ENCODE results near the gene PLAC8L1.
"Not testable (repeated sequence)": the region's sequence is repeated elsewhere in the genome, so short reads cannot be mapped to it uniquely, and the experiment has no call there.

PLAC8L1 gene, protein sequence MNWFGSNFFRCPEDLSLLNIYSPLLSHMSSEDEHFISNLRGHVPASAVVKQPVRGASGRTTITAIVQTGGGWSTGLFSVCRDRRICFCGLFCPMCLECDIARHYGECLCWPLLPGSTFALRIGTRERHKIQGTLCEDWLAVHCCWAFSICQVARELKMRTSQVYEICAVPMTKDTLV

DNA sequence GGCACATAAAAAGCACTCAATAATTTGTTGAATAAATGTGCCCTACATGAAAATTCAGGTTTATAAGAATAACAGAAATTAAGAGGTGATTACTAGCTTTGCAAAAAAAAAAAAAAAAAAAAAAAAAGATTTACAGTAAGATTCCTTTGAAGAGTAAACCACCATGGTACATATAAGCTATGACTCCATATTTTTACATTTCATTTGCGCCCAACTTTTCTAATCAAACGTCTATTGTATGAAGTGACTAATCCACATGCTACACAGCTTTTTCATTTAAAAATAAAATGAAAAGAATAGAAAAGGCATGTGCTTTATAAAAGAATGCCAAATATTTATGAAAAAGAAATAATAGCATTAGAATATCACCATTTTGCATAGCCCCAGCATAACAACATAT lies at the start of gene PLAC8L1:
PLAC8L1 (minus strand) TSS at position 101 of the 400 bp plus-strand sequence. CDS start 1,266 bp downstream, outside the sequence.
- no peak for DNase-seq (ENCODE audit: low read depth in 2 of 2)

DNA sequence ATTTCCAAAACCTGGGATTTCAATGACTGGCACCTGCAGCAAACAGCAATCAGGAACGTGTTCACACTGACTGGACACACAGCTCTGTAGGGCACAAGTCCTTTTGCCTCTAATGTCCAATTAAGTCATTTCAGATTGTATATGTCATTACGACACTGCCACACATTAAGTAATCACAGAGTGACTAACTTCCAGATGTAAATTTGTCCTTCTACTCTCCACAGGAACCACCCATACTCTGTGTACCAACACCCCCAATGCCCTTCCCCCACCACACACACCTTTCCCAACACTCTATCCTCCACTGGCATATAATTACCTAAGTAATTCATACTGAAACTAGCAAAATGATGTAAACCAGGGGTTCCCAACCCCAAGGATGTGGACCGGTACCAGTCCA lies 46.6 kb upstream of the PLAC8L1 start:
- DNase-seq (ENCODE audit: low read depth in 2 of 2) = no peak

DNA sequence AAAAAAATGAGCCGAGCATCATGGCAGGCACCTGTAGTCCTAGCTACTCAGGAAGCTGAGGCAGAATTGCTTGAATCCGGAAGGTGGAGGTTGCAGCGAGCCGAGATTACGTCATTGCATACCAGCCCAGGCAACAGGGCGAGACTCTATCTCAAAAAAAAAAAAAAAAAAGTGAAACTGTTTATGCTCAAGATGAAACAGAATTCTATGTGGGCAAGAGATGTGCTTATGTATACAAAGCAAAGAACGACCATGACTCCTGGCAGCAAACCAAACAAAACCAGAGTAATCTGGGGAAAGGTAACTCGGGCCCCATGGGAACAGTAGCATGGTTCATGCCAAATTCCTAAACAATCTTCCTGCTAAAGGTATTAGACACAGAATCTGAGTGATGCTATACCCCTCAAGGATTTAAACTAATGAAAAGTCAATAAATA lies 32.6 kb upstream of the PLAC8L1 start:
- no peak for DNase-seq (ENCODE audit: low read depth in 2 of 2)

DNA sequence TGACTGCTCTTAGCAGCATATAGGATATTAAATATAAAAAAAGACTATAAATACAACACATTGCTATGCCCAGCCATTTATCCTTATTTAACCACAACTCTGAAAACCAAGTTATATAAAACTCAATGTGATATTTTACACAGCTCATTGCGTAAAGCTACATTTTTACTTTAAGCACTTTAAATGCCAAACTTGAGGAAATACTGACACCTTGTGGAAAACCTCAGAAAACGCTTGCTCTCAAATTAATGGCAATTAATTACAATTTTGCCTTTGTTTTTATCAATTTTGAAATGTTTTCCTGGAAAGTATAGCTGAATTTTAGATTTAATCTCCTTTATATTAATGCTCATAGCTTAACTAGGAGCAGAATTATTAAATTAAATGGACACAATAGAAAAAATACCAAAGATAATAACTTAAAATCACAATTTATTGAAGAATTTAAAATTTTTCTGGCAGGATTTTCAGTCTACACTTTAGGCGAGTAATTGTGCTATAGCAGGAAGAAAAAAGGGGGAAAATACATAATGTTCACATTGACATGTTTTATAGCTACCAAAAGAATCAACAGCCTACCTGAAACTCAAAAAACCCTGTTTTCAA lies 25.2 kb upstream of the PLAC8L1 start:
- DNase-seq (ENCODE audit: low read depth in 2 of 2) = no peak

DNA sequence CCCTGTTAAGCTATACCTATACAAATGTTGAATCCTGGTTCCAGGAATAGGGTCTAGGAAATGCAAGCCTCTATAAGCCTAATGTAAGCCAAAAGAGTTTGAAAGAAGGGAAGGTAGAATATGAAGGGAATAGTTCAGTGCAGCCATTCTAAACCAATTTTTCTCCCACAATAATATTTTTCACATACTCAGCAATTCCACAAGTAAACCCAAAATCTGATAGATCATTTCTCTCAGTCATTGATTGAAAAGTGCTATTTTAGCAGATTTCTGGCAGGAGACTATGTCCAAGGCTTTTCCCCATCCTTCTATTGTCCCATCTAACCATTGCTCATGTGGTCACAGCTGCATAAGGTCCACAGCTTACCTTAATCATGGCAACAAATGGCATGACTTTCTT lies 20.7 kb upstream of the PLAC8L1 start:
- DNase-seq (ENCODE audit: low read depth in 2 of 2) = no peak

DNA sequence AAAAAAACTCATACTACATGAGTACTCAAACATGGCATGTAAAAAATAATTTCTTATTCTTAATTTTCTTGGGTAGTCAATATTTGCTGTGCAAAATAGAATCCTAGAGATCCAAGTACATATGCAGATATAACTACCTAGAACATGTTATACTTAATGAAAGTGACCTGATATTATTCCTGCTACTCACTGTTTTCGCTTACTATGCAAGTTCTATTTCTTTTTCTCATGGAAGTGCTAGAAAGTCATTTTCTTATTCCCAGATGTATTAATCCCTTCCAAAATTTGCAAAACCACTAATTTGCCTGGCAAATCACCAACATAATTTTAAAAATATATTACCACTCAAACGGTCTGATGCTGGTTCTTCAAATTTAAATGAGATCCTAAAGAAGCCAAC lies 19.2 kb upstream of the PLAC8L1 start:
- no peak for DNase-seq (ENCODE audit: low read depth in 2 of 2)

DNA sequence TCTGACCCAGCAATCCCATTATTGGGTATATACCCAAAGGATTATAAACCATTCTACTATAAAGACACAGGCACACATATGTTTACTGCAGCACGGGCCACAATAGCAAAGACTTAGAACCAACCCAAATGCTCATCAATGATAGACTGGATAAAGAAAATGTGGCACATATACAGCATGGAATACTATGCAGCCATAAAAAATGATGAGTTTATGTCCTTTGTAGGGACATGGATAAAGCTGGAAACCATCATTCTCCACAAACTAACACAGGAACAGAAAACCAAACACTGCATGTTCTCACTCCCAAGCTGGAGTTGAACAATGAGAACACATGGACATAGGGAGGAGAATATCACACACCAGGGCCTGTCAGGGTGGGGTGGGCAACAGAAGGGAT lies 16.1 kb upstream of the PLAC8L1 start:
- DNase-seq (ENCODE audit: low read depth in 2 of 2) = not testable (repeated sequence)

DNA sequence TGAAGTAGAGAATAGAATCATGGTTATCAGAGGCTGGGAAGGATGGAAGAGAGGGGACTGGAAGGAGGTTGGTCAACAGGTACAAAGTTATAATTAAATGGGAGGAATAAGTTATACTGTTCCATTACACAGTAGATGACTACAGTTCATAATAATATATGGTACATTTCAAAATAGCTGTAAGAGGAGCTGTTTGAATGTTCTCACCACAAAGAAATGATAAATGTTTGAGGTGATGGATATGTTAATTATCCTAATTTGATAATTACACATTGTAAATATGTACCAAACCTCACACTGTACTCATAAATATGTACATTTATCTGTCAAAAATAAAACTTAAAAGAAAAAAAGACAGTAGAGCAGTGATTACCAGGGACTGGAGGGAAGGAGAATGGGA lies 12.9 kb upstream of the PLAC8L1 start:
- DNase-seq (ENCODE audit: low read depth in 2 of 2) = no peak

DNA sequence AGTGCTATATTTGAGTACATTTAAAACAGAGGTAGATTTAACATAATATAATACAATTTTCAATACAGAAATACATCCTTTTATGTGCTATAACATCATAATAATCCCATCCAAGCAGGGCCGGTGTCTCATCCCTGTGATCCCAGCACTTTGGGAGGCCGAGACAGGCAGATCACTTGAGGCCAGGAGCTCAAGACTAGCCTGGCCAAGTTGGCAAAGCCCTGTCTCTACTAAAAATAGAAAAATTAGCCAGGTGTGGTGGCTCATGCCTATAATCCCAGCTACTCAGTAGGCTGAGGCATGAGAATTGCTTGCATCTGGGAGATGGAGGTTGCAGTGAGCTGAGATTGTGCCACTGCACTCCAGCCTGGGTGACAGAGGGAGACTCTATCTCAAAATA lies 11.8 kb upstream of the PLAC8L1 start:
- not testable (repeated sequence) for DNase-seq (ENCODE audit: low read depth in 2 of 2)

DNA sequence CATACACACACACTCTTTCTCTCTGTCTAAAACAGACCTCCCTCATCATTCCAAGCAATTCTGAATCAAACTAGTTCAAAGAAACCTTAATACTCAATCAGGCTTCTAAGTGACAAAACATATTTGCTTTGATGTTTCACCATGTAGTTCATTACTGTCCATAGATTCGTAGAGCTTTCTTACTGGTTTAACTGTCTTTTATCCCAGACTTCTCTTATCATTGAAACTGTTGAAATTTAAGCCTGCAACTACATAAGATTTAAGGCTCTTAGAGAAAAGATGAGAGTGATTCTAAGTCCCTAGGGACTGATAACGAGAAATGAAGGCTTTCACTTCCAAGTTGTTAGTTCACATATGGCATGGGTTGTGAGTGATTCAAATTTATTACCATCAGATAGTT lies 11.0 kb upstream of the PLAC8L1 start:
- no peak for DNase-seq (ENCODE audit: low read depth in 2 of 2)

DNA sequence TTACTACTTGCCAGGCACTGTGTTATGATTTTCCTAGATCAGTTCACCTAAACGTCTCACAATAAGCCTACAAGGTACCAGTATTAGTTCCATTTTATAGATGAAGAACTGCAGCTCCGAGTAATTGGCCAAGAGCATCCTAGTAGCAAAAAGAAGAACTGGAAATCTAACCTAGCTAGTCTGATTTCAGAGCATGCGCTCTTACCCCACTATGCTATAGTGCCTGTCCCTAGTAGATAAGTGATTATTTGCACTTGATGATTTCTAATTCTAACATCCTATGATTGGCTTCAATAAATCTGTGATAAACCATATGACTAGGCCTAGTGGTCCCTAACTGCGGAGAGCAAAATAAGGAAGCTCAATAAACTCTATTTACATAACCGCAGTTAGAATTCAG lies 7.1 kb upstream of the PLAC8L1 start:
- no peak for DNase-seq (ENCODE audit: low read depth in 2 of 2)

DNA sequence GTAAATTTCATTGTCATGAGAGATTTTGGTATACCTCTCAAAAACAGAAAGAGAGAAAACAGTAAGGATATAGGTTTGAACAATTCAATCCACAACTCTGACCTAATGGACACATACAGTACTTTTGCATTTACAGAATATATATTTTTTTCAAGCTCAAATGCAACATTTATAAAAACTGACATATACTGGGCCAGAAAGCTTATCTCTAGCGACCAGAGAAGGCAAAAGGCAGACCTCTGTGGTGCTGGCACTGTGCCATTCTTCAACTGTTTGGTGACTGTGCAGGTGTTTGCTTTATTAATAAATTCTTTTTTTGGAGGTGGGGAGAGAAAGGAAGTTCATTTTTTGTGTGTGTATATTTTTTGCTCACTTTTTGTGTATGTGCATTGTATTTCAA lies 6.0 kb upstream of the PLAC8L1 start:
- no peak for DNase-seq (ENCODE audit: low read depth in 2 of 2)

DNA sequence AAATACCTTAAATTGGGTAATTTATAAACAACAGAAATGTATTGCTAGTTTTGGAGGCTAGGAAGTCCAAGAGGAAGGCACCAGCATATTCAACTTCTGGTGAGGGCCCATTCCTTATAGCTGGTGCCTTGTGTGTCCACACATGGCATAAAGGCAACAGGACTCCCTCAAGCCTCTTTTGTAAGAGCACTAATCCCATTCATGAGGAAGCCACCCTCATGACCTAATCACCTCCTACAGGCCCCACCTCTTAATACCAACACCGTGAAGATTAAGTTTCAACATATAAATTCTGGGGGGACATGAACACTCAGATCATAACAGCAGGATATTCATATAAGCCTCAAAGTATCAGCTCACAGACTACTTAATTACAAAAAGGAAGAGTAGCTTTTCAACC lies 4.0 kb upstream of the PLAC8L1 start:
- no peak for DNase-seq (ENCODE audit: low read depth in 2 of 2)

DNA sequence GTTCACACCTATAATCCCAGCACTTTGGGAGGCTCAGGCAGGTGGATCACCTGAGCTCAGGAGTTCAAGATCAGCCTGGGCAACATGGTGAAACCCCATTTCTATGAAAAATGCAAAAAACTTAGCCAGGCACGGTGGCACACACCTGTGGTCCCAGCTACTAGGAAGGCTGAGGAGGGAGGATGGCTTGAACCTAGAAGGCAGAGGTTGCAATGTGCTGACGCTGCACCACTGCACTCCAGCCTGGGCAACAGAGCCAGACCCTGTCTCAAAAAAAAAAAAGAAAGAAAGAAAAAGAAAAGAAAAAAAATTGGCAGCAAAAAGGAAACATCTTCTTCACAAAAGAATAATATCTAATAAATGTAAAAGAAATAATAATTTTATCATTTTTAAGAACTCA lies 3.5 kb upstream of the PLAC8L1 start:
- not testable (repeated sequence) for DNase-seq (ENCODE audit: low read depth in 2 of 2)

DNA sequence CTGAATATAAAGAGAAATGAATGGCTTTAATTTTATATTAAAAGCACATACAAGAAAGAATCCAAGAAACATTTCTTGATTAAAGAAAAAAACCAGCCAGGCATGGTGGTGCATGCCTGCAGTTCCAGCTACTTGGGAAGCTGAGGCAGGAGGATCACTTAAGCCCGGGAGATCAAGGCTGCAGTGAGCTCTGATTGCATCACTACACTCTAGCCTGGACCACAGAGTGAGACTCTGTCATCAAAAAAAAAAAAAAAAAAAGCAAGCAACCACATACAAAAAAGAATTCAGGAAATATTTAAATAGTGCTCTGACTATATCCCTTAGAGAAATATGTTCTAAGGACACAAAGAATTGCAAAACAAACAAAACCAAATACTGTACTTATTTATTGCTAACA lies 2.5 kb upstream of the PLAC8L1 start:
- DNase-seq (ENCODE audit: low read depth in 2 of 2) = no peak

DNA sequence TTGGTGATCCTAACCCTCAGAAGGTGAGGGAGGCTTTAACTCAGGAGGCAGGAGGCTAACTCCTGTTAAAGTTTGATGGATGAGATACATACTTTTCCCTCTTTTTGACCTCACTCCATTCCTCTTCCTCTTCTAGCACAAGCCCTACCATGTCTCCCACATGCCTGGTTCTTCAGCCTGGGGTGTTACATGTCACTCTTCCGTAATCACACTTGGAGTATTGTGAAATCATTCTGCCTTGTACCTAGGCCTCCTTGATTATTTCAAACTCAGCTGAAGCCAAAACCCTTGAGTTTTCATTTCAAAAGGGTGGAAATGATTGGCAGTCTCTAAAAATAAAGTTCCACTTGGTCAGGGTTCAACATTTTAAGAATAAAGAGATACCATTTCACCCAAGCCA lies 1.8 kb downstream of the PLAC8L1 start:
- no peak for DNase-seq (ENCODE audit: low read depth in 2 of 2)

DNA sequence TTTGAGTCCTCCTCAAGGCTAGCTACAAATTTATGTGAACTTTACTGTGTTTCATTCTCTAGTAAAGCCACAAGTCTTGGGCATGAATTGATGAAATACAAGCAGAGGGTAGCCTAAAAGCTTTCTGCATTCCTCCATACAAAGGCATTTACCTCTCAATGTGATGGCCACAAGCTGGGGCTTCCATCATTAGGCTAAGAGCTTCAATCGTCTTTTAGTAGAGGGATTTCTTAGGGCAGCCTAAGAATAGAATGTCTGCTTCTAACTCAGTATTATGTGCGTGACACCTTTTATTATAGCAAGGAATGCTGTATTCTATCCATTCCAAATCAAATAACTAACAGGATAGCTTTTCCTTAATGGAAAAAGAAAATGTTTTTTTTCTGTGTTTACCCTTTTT lies 3.7 kb downstream of the PLAC8L1 start:
- no peak for DNase-seq (ENCODE audit: low read depth in 2 of 2)

DNA sequence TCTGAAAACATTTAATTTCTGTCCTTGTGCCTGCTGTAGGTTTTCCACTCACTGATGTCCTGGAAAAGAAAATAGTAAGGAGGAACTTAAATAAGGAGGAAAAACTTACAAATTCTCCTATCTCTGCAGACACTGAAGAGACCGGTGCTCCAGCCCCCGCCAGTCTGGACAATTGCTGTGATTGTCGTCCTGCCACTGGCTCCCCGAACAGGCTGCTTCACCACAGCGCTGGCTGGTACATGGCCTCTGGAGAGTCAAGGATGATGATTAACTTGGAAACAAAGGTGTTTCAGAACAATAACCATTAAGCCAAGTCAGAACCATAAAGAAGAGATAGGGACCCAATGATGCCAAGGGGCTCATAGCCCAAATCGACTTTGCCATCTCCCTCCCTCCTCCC lies 7.3 kb downstream of the PLAC8L1 start:
- DNase-seq (ENCODE audit: low read depth in 2 of 2) = no peak

DNA sequence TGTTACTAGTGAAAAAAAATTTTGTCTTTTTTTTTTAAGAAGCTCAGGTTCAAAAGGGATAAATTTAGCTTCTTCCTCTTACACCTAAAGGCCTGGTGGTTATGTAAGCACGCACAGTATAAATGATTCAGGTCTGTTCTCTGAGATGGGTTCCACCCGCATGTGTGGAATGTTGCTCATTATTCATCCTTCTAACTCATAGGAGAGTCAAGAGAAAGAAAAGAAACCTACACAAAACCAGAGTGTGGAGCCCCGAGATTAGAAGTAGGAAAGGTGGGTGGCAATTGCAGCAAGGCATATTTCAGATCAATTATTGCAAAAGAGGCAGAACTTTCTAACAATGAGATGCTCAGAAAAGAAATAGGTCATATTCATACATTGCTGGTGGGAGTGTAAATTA lies 13.5 kb downstream of the PLAC8L1 start:
- DNase-seq (ENCODE audit: low read depth in 2 of 2) = no peak

DNA sequence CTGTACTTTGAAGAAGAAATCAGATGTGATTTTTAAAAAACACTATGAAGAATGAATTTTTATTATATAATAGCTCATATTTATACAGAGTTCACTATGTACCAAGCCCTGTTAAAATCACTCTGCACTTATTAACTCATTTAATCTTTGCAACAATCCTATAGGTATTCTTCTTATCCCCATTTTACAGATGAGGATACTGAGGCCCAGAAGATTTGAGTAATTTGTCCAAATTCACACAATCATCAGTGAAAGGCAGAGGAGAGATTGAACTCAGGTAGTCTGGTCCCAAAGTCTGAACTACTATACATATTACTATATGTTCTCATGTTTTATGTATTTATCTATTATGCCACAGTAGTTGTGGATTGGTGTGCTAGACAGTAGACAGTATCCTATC lies 16.1 kb downstream of the PLAC8L1 start:
- DNase-seq (ENCODE audit: low read depth in 2 of 2) = no peak

DNA sequence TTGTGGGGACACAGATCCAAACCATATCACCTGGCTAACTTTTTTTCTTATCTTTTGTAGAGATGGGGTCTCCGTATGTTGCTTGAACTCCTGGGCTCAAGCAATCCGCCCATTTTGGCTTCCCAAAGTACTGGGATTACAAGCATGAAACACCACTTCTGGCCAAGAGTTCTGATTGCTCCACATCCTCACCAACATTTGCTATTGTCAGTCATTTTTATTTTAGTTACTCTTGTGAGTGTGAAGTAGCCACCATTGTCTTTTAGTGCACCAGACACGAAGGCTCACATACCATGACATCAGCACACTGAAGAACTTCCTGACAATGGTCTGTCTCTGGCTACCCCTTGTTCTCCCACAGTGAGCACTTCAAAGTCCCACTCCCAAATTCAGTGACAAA lies 17.3 kb downstream of the PLAC8L1 start:
- no peak for DNase-seq (ENCODE audit: low read depth in 2 of 2)

DNA sequence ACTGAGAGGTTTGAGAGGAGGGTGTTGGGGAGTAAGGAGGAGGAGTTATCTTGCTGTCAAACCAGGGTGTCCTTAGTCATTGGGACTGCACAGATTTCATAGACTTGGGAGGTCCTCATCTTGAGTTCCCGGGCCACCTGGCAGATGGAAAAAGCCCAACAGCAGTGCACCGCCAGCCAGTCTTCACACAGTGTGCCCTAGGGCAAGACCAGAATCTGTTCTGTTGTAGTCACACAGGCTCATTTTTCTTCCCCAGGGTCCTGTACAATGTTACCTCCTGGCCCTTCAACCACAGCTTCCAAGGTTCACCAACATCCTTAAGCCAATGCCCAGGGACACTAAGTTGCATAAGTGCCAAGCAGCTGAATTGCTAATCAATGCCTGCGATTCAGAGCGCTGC lies 21.0 kb downstream of the PLAC8L1 start:
- no peak for DNase-seq (ENCODE audit: low read depth in 2 of 2)

DNA sequence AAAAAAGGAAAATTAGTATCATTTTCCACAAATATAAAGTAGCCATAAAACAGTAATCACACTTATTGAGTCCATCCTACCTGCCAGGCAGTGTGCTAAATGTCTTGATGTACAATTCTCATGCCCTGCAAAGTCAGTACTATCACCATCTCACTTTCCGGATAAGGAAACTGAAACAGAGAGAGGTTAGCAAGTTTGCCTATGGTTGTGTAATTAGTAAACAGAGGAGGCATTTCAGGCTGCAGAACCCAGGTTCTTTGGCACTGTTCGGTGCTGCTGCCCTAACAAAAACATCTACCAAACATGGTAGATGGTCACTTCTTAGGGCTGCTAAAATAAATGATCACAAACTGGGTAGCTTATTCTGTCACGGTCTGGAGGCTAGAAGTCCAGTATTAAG lies 22.6 kb downstream of the PLAC8L1 start:
- DNase-seq (ENCODE audit: low read depth in 2 of 2) = no peak

DNA sequence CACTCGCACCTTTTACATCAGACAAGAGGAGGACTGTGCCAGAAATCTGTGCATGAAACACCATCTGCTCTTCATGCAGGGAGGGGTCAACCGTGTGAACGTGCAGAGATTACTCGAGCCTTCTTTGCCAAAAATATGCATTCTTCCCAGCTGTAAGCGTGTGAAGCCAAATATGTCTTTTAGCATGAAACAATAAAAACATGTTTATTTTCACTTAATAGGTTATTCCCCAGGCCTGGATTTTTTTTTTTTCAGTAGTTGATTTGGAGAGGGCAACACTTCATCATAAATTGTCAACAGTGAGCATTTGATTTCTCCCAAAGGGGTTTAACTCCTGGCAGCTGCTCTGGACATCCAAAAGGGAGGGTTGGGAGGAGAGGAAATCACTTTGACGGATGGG lies 23.8 kb downstream of the PLAC8L1 start:
- no peak for DNase-seq (ENCODE audit: low read depth in 2 of 2)

Measured in stimulated activated CD8-positive, alpha-beta memory T cell treated with anti-CD3 and anti-CD28 coated beads, Interleukin-2, amount 100 ng/mL, for 1 hour (primary cell).